HepG2 (cell line): ENCODE data around the gene THY1. TPM values are rescaled to one million over a fixed set of nuclear protein-coding genes. Genes with fewer than 3 reads are reported as not detected.
A peak's percentile ranks its signal among the peaks of the same experiment; 100 is the strongest.

Source experiments
- ARID4A ChIP-seq: sonication (generic); formaldehyde crosslinking; IDR thresholded peaks from 2 replicates; pipeline ENCODE4 v1.5.0; 2020; ENCODE audit warnings: mild to moderate bottlenecking, missing genetic modification reagents, borderline replicate concordance
- CBX2 ChIP-seq, 2 experiments: fragments of 200-600 bp in 1 of 2; sonication (generic); formaldehyde crosslinking in 1 of 2; IDR thresholded peaks; 2 replicates each; pipeline versions ENCODE4 v1.7.0 to v1.8.1; 2018 to 2022; ENCODE audit warnings: low read depth in 2 of 2, low read length in 1 of 2, mild to moderate bottlenecking in 1 of 2, missing genetic modification reagents in 1 of 2
- ETV5 ChIP-seq: IDR thresholded peaks from 2 replicates; pipeline ENCODE4 v1.6.1; 2018; ENCODE audit warnings: missing biosample characterization, missing genetic modification reagents, inconsistent platforms, borderline replicate concordance
- KAT8 ChIP-seq: IDR thresholded peaks from 2 replicates; pipeline ENCODE4 v1.6.1; 2016; ENCODE audit warnings: missing genetic modification reagents, missing compliant biosample characterization
- MBNL3 ChIP-seq: fragments of 250-450 bp; sonication (Bioruptor Pico); conservative IDR thresholded peaks from 2 replicates; pipeline ENCODE4 v1.8.0; 2022; ENCODE audit warnings: mild to moderate bottlenecking, inconsistent platforms
- MTA1 ChIP-seq: sonication (generic); formaldehyde crosslinking; IDR thresholded peaks from 2 replicates; pipeline ENCODE4 v1.4.0; 2020; ENCODE audit warnings: missing genetic modification reagents, mild to moderate bottlenecking, borderline replicate concordance
- PITX1 ChIP-seq: sonication (generic); formaldehyde crosslinking; IDR thresholded peaks from 2 replicates; pipeline ENCODE4 v1.5.1; 2020; ENCODE audit warnings: mild to moderate bottlenecking, missing genetic modification reagents
- RARA ChIP-seq: IDR thresholded peaks from 2 replicates; pipeline ENCODE4 v1.6.1; 2016; ENCODE audit warnings: missing genetic modification reagents, missing compliant biosample characterization
- SAP130 ChIP-seq: IDR thresholded peaks from 2 replicates; pipeline ENCODE4 v1.6.1; 2016; ENCODE audit warnings: low read depth
- SMARCC2 ChIP-seq: fragments of 450-650 bp; IDR thresholded peaks from 2 replicates; pipeline ENCODE4 v1.6.1; 2017; ENCODE audit warnings: antibody characterized with exemption, mild to moderate bottlenecking
- TARDBP ChIP-seq: sonication (generic); formaldehyde crosslinking; IDR thresholded peaks from 2 replicates; pipeline ENCODE4 v1.8.0; 2022; ENCODE audit warnings: mild to moderate bottlenecking, missing genetic modification reagents
- TBP ChIP-seq: sonication (generic); formaldehyde crosslinking; IDR thresholded peaks from 2 replicates; pipeline ENCODE4 v1.5.0; 2020; ENCODE audit warnings: missing genetic modification reagents
- ZBTB26 ChIP-seq: IDR thresholded peaks from 2 replicates; pipeline ENCODE4 v1.6.1; 2016; ENCODE audit warnings: missing compliant biosample characterization, missing genetic modification reagents, borderline replicate concordance
- ZBTB46 ChIP-seq: sonication (generic); formaldehyde crosslinking; IDR thresholded peaks from 2 replicates; pipeline ENCODE4 v1.4.0; 2020; ENCODE audit warnings: mild to moderate bottlenecking, missing genetic modification reagents, borderline replicate concordance
- ZFAT ChIP-seq: sonication (generic); formaldehyde crosslinking; conservative IDR thresholded peaks from 2 replicates; pipeline ENCODE4 v1.8.1; 2023; ENCODE audit warnings: missing genetic modification reagents, inconsistent platforms
- ZMAT5 ChIP-seq: sonication (generic); formaldehyde crosslinking; IDR thresholded peaks from 2 replicates; pipeline ENCODE4 v1.5.0; 2020; ENCODE audit warnings: mild to moderate bottlenecking, low read depth, missing genetic modification reagents, borderline replicate concordance
- ZNF430 ChIP-seq: sonication (generic); formaldehyde crosslinking; IDR thresholded peaks from 2 replicates; pipeline ENCODE4 v1.9.0; 2021; ENCODE audit warnings: mild to moderate bottlenecking, missing genetic modification reagents
- ZNF558 ChIP-seq: sonication (generic); formaldehyde crosslinking; IDR thresholded peaks from 2 replicates; pipeline ENCODE4 v1.9.0; 2022; ENCODE audit warnings: mild to moderate bottlenecking, missing genetic modification reagents, borderline replicate concordance
- ZNF619 ChIP-seq: sonication (generic); formaldehyde crosslinking; IDR thresholded peaks from 2 replicates; pipeline ENCODE4 v1.4.0; 2020; ENCODE audit warnings: mild to moderate bottlenecking, missing genetic modification reagents
- ZNF660 ChIP-seq: sonication (generic); formaldehyde crosslinking; IDR thresholded peaks from 2 replicates; pipeline ENCODE4 v1.5.1; 2020; ENCODE audit warnings: mild to moderate bottlenecking, low read depth, missing genetic modification reagents, borderline replicate concordance
- ZNF777 ChIP-seq: sonication (generic); formaldehyde crosslinking; IDR thresholded peaks from 2 replicates; pipeline ENCODE4 v1.4.0; 2020; ENCODE audit warnings: missing genetic modification reagents
- ZNF839 ChIP-seq: sonication (generic); formaldehyde crosslinking; IDR thresholded peaks from 2 replicates; pipeline ENCODE4 v1.4.0; 2020; ENCODE audit warnings: missing genetic modification reagents, mild to moderate bottlenecking, borderline replicate concordance
- polyA plus RNA-seq, 8 experiments: library from polyadenylated mRNA; depleted of rRNA in 3 of 8; stranded (reverse) in 7 of 8; unstranded in 1 of 8; fragments of >200 nt; fragmentation: Illumina TruSeq in 4 of 8; extraction: Trizol in 4 of 8; gene quantifications; 2 replicates each; pipeline versions ENCODE4 v1.2.1 to v1.2.3, GENCODE V29; 2011 to 2016; ENCODE audit warnings: low read depth in 4 of 8, missing spikeins in 1 of 8, mixed read lengths in 1 of 8; ENCODE audit not compliant: insufficient read depth in 1 of 8
- total RNA-seq, 5 experiments: library from RNA; depleted of rRNA; stranded (reverse); fragments of >200 nt; fragmentation: Illumina TruSeq; extraction: Trizol; gene quantifications; 2 replicates each; pipeline ENCODE4 v1.2.3, GENCODE V29; 2016; ENCODE audit warnings: low read depth in 1 of 5

The THY1 gene
- total and polyA plus RNA-seq, 2 of the 13 experiments (the other 11 are each of a cell fraction or from before 2014, with no cell fraction given): not detected

DNA sequence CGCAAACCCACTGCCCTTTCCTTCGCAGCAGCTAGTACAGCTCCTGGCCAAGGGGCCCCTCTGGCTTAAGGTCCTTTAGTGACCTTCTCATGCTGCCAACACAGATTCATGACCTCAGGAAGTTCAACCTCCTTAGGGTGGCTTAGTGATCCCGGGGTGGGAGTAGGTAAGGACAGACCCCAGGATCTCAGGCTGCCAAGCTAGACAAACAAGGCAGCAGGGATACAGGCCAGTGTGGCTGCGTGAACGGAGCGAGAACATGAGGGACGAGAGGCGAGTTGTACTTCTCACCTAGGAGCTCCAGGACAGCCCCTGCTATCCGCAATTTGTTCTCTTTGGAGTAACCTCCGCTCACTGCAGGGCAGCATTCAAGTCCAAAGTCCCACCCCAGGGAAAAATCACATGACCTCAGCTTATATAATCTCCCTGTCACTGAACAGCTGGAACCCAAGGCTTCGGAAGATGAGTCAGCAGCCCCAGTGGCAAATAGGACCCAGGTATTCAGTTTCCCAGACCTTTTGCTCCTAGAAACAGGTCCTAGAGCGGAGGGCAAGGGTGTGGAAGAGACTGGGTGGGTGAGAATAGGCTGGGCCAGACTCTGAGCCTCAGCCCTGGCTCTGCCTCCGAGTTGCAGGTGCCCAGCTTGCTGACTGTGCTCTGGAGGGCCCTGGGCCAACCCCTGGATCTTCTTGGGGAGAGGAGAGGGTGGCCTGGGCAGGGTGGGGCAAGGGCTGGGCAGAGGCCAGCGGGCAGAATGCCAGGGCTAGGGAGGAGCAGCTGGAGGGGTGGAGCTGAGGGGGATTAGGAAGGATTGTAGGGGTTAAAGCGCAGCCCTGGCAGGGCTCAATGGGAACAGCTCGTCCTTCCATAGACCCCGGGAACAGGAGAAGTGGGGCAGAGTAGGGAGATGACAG lies 54.6 kb downstream of the THY1 start (continued):
- TF ChIP-seq ETV5 (peak; percentile 56; the same call in 1 of the 2 replicates), TARDBP (CRISPR knock-in tag) (peak; percentile 84), ARID4A (CRISPR knock-in tag) (peak; percentile 86), ZNF777 (CRISPR knock-in tag) (no peak), ZBTB26 (CRISPR knock-in tag) (peak; percentile 50; the same call in 1 of the 2 replicates), ZNF619 (CRISPR knock-in tag) (no peak), RARA (CRISPR knock-in tag) (peak; percentile 94), ZNF558 (CRISPR knock-in tag) (no peak), ZNF660 (CRISPR knock-in tag) (no peak), CBX2 (IDR thresholded peaks at IDR 0.05; ENCODE audit: low read depth, low read length) (no peak), CBX2 (CRISPR knock-in tag; IDR thresholded peaks at IDR 0.05; ENCODE audit: low read depth) (no peak), KAT8 (CRISPR knock-in tag) (no peak), ZNF430 (peak; percentile 78; the same call in 1 of the 2 replicates), ZFAT (no peak), MTA1 (CRISPR knock-in tag) (no peak), PITX1 (CRISPR knock-in tag) (peak; percentile 77; the same call in 1 of the 2 replicates), SMARCC2 (no peak), TBP (no peak), ZBTB46 (CRISPR knock-in tag) (no peak), SAP130 (CRISPR knock-in tag) (peak; percentile 99), ZNF839 (CRISPR knock-in tag) (no peak), ZMAT5 (no peak), MBNL3 (no peak)
